HepG2 (cell line): ENCODE measurements around the gene NPDC1. TPM values are rescaled to one million over a fixed set of nuclear protein-coding genes. Genes with fewer than 3 reads are reported as not detected.

Source experiments
- ARID5B ChIP-seq: IDR thresholded peaks from 2 replicates; pipeline ENCODE4 v1.4.0; 2020; ENCODE audit warnings: mild to moderate bottlenecking, missing genetic modification reagents
- EED ChIP-seq: sonication (generic); formaldehyde crosslinking; IDR thresholded peaks from 2 replicates; pipeline ENCODE4 v1.5.0; 2020; ENCODE audit warnings: mild to moderate bottlenecking, missing genetic modification reagents
- ERF ChIP-seq: IDR thresholded peaks from 2 replicates; pipeline ENCODE4 v1.6.1; 2018; ENCODE audit warnings: missing biosample characterization, missing genetic modification reagents
- IKZF1 ChIP-seq: fragments of 450-650 bp; IDR thresholded peaks from 2 replicates; pipeline ENCODE4 v1.7.1; 2016
- ISL2 ChIP-seq: sonication (generic); formaldehyde crosslinking; IDR thresholded peaks from 2 replicates; pipeline ENCODE4 v1.5.0; 2020; ENCODE audit warnings: missing genetic modification reagents
- MATR3 ChIP-seq: sonication (generic); formaldehyde crosslinking; IDR thresholded peaks from 2 replicates; pipeline ENCODE4 v1.4.0; 2020; ENCODE audit warnings: missing genetic modification reagents
- NFYC ChIP-seq: IDR thresholded peaks from 2 replicates; pipeline ENCODE4 v1.6.1; 2016; ENCODE audit warnings: missing genetic modification reagents, missing compliant biosample characterization
- POLR2AphosphoS2 ChIP-seq: IDR thresholded peaks from 2 replicates; pipeline ENCODE4 v1.6.1; 2011; ENCODE audit warnings: low read depth, low read length, improper control_type of control experiment
- SPEN ChIP-seq: sonication (generic); formaldehyde crosslinking; IDR thresholded peaks from 2 replicates; pipeline ENCODE4 v1.5.1; 2020; ENCODE audit warnings: low read depth, mild to moderate bottlenecking, missing genetic modification reagents
- ZBTB4 ChIP-seq: sonication (generic); formaldehyde crosslinking; IDR thresholded peaks from 2 replicates; pipeline ENCODE4 v1.4.0; 2020; ENCODE audit warnings: missing genetic modification reagents, mild to moderate bottlenecking, borderline replicate concordance
- ZFY ChIP-seq: sonication (generic); formaldehyde crosslinking; IDR thresholded peaks from 2 replicates; pipeline ENCODE4 v1.4.0; 2020; ENCODE audit warnings: missing genetic modification reagents
- ZHX2 ChIP-seq, 2 experiments: sonication (generic) in 1 of 2; formaldehyde crosslinking in 1 of 2; IDR thresholded peaks; 2 replicates each; pipeline versions ENCODE4 v1.6.1 to v1.9.0; 2014 to 2022; ENCODE audit warnings: antibody characterized with exemption in 1 of 2, borderline replicate concordance in 1 of 2, inconsistent platforms in 1 of 2, low read depth in 1 of 2, missing genetic modification reagents in 1 of 2
- ZMAT5 ChIP-seq: sonication (generic); formaldehyde crosslinking; IDR thresholded peaks from 2 replicates; pipeline ENCODE4 v1.5.0; 2020; ENCODE audit warnings: mild to moderate bottlenecking, low read depth, missing genetic modification reagents, borderline replicate concordance
- ZNF740 ChIP-seq: sonication (generic); formaldehyde crosslinking; IDR thresholded peaks from 2 replicates; pipeline ENCODE4 v1.4.0; 2020; ENCODE audit warnings: missing genetic modification reagents
- polyA plus RNA-seq, 8 experiments: library from polyadenylated mRNA; depleted of rRNA in 3 of 8; stranded (reverse) in 7 of 8; unstranded in 1 of 8; fragments of >200 nt; fragmentation: Illumina TruSeq in 4 of 8; extraction: Trizol in 4 of 8; gene quantifications; 2 replicates each; pipeline versions ENCODE4 v1.2.1 to v1.2.3, GENCODE V29; 2011 to 2016; ENCODE audit warnings: low read depth in 4 of 8, missing spikeins in 1 of 8, mixed read lengths in 1 of 8; ENCODE audit not compliant: insufficient read depth in 1 of 8
- total RNA-seq, 5 experiments: library from RNA; depleted of rRNA; stranded (reverse); fragments of >200 nt; fragmentation: Illumina TruSeq; extraction: Trizol; gene quantifications; 2 replicates each; pipeline ENCODE4 v1.2.3, GENCODE V29; 2016; ENCODE audit warnings: low read depth in 1 of 5

NPDC1 gene
- total and polyA plus RNA-seq, 2 of the 13 experiments (the other 11 are each of a cell fraction or from before 2014, with no cell fraction given) = 0.84 to 5.4 TPM

- TF ChIP-seq ZMAT5 (CRISPR knock-in tag) (no peak), IKZF1 (no peak), ISL2 (CRISPR knock-in tag) (no peak), ZHX2 (IDR thresholded peaks at IDR 0.05; ENCODE audit: low read depth) (no peak), ZHX2 (CRISPR knock-in tag; IDR thresholded peaks at IDR 0.05; ENCODE audit: borderline replicate concordance) (no peak), ZBTB4 (CRISPR knock-in tag) (no peak), ZFY (CRISPR knock-in tag) (no peak), MATR3 (CRISPR knock-in tag) (no peak), NFYC (CRISPR knock-in tag) (no peak), POLR2AphosphoS2 (no peak), SPEN (CRISPR knock-in tag) (no peak), ARID5B (CRISPR knock-in tag) (no peak), ERF (0 out of 2 replicates have a peak, but pooled peaks have one; percentile 44), ZNF740 (CRISPR knock-in tag) (no peak), EED (no peak)
Observed at GRCh38 chr9:137001857-137002645, 43.9 kb downstream of the NPDC1 start (continued).
